Activated T-helper 9 cell treated with anti-CD3 and anti-CD28 coated beads, Interleukin-2, amount 50 U/mL, for 16 hours (primary cell): ENCODE measurements around the gene ACOT7.

ENCODE experiments used
- DNase-seq: peaks from one replicate; pipeline ENCODE4 v3.0.0-alpha.2; 2020; ENCODE audit warnings: low read depth

Gene ACOT7

GRCh38 chr1:6287029-6287428, 106.5 kb downstream of the ACOT7 start:
- no peak for DNase-seq

DNA sequence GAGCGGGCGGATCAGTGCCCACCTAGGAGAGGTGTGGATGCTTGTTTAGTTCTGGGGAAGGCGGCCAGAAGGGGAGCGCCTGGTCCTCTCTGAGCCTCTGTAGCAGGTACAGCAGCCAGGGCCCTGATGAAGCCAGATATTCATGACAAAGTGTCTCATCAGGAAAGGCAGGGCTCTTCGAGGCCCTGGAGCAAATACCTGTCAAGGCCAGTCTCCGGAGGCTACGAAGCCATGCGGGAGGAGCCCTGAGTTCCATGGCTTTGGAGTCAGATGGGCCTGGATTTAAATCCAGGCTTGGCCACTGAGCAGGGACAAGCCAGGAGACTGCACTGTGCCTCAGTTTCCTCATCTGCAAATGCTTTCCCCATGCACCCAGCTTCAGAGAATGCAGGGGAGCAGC, 107.3 kb downstream of the ACOT7 start:
- DNase-seq: no peak

DNA sequence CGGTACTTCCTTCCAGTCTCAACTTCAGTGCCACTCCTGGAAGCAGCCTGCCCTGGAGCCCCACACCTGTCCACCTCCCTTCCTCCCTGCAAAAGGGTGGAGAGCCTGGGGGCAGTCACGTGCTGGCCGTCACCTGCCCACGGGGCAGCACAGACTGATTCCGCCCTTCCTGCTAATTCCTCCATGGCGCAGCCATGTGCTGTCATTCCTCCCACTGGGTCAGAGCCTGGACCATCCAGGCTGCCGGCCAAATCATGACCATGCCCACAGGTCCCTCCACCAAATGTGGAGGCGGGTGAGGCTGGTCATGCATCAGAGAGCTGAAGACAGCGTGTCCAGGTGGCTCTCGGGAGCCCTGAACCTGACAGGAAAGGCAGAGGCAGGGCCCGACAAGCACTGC, 108.2 kb downstream of the ACOT7 start:
- no peak for DNase-seq

- DNase-seq: no peak
Measured at GRCh38 chr1:6282577-6283270, 110.8 kb downstream of the ACOT7 start.

- DNase-seq: no peak
Measured at GRCh38 chr1:6281511-6282402, 111.8 kb downstream of the ACOT7 start.

DNA sequence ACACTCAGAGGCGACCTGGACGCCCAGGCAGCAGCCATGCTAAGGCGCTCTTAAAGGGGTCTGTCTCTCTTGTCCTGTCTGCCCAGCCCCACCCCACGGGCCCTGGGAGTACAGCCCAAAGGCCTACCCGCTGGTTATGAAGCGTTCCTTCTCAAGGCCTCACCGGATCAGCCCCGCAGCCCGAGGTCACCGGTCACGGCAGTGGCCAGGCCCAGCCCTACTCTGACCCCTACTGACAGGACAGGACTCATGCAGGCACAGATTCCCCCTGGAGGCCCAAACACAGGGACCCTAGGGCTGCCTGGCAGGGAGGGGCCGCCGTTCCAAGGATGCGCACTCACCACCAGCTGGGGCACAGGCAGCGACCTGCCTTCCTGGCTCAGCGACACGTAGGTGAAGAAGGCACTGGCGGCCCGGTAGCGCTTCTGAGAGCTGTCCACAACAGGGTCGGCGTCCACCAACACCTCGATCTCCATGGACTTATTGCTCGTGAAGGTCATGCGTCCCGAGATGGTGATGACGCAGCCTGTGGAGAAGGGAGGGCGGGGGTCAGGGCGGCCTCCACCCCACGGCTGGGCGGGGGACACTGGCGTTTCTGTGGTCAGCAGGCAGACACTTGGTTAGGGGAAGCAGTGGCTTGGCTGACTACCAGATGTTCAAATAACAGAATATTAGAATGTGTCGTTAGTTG, 112.7 kb downstream of the ACOT7 start:
- no peak for DNase-seq

DNA sequence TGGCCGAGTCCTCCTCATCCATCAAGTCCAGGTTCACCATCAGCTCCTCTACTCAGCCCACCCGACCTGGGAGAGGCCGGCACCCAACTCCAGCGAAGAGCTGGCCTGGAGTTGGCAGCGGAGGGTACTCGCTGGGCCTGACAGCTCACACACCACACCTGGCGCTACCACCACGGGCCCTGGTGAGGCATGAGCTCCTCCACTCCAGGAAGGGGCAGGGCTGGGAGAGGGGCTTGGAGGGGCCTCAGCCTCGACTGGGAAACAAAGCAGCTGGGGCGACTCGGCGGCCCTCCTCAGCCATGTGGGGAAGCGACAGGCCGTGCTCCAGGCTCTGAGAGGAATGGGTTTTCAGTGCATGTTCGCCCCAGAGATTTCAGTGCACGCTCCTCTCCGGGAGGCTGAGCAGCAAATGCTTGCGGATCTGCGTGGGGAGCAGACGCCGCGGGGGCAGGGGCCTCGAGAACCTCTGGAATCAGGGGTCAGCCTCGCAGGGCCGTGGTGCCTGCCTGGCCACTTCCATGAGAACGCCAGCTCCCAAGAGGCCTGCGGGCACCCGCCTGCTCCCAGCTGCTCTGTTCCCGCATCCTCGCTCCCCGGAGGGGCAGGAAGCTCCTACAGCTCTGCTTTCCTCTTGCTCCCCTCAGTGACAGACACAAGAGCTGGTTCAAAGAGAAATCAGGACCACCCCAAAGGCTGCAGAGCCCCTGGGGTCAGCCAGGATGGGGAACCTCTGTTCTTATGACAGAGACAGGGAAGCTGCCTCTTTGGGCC, 113.8 kb downstream of the ACOT7 start:
- no peak for DNase-seq

DNA sequence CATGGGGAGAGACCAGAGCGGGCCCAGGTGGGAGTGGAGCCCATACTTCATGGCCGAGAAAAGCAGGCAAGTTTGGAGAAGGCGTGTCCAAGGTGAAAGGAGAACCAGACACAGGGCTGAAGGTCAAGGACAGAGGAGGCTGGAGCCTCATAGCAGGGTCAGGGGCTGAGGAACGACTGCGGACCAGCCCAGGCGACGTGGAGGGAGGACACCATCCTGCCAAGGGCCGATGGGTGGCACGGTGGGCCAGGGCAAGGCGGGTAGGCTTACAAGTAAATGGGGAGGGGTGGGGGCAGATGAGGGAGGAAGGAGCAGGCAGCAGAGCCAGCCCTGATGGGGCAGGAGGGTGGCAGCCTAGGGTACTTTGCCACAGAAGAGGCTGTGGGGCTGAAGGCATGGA, 114.5 kb downstream of the ACOT7 start:
- DNase-seq: no peak

GRCh38 chr1:6278263-6278662, 115.3 kb downstream of the ACOT7 start:
- no peak for DNase-seq

DNA sequence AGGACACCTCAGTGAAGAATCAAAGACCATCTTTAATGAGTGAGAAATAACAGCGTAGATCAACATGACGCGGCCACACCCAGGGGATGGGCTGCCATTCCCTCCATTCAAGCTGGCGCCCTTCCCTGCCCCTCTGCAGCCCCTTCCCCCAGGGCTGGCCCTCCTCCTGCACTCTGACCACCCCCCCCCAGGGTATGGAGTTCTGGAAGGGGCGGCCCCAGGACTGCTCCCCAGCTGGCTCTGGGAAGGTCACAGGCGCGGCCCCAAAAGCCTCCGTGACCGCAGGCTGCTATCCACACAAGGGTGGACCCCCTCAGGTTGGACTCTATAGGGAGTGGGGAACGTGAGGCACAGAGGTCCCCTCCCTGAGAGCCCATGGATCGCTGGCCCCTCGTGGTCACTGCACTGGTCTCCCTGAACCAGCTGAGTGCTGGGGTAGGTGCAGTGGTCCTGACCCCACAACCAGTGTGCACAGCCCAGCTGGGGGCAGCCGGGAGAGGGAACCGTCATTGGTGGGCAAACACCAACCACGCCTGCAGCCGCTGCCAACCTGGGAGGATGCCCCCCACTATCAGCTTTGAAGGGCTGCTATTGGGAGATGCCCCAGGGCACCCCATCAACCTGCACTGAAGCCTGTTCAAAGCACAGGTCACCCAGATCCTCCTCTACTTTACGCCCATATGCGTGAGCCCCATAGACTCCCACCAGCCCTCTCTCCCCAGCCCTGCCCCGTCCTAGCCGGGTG, 116.6 kb downstream of the ACOT7 start:
- no peak for DNase-seq

DNA sequence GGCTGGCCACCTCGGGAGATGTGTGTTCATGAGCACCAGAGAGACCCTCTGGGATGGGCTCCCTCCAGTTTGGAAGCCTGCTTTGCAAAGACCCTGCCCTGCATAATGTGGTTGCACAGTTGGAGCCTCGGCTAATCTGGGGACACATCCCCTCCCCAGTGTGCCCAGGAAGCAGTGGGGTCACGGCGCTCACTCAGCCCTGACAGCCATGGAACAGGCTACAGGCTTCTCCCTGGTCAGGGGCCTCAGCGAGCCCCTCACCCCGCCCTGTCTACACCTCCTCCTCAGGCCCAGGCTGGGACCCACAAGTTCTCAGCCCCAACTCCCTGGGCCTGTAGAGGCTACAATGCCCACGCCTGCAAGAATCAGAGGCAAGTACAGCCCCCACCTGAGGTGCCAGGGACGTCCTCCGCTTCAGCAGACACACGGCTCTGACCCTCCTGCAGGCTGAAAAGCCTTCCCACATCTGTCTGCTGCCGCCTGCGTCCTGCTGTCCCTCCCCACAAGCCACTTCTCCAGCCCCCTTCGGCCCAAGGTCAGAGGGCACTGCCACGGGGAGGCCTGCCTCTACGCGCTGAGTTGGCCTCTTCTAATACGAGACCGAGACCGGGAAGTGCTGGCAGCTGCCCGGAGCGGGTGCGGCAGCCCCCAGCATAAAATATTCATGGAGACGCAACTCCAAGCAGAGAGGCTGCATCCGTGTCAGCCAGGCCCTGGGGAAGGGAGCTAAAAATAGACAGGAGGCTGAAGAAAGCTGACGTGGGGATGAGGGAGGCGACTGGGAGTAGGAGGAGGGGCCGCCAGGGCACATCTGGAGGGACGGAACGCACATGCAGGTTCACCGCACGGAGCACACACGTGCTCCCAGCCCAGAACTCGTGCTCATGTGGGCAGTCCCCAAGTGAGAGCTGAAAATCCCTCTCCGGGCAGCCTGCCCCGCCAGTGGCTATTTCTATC, 117.5 kb downstream of the ACOT7 start:
- DNase-seq: no peak

- DNase-seq: no peak
Measured at GRCh38 chr1:6274622-6275139, 118.9 kb downstream of the ACOT7 start.

- DNase-seq: no peak
Measured at GRCh38 chr1:6274102-6274501, 119.5 kb downstream of the ACOT7 start.

DNA sequence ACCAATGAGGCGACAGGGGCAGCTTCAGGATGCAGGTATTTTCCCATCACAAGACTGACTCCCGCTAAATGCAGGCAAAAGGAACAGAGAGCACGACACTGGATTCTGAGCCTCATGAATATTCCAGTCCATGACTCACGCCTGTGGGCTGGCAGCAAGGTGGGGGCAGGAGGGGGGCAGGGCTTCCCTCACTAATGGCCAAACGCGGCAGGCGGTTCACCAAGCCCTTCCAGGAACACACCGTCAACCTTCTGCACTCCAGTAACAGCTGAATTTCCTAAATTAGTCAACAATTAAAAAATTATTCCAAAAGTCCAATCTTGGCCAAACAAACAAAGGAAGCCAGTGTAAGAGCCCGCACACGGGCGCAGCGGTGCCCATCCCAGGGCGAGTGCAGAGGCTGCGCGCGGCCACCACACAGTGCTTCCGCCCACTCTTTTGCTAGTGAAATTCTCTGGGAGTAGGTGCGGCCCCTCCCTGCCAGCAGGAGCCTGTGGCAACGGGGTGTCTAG, 120.1 kb downstream of the ACOT7 start:
- no peak for DNase-seq

GRCh38 chr1:6272868-6273267, 120.7 kb downstream of the ACOT7 start:
- DNase-seq: no peak

- no peak for DNase-seq
Measured at GRCh38 chr1:6272452-6272851, 121.1 kb downstream of the ACOT7 start.

DNA sequence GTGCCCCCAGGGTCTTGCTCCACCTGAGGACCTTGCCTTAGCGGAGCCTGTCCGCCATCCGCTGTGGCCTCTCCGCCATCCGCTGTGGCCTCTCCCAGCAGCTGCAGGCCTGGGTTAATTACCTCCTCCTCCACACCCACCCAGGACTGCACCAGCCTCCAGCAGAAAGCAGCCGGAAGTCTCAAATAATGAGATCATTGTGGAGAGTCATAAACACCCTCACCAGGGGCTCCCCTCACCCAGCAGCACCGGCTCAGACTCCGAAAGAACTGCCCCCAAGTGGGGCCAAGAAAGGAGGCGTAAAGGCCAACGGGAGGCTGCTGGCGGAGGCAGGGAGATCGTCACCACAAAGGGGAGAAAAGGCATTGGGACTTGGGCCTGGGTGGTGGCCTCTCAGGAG, 122.0 kb downstream of the ACOT7 start:
- no peak for DNase-seq

DNA sequence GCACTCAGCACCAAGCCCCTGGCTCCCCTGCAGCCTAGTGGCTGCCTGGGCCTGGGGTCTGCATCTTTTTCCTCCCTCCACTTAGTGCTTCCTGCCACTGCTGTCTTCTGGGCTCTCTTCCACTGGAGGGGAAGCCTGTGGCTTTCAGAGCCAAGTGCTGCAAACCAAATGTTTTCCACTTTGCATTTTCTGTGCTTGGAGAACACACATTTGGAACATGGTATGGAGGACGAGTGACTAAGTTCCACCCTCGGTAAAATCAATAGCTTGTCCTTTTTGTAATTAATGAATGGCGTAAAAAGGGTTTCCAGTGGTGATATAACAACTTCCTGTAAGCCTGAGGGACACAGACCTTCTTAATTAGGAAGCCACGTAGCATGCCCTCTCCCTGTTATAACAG, 122.6 kb downstream of the ACOT7 start:
- DNase-seq: no peak

GRCh38 chr1:6270401-6270800, 123.2 kb downstream of the ACOT7 start:
- no peak for DNase-seq
